Fibroblast of villous mesenchyme (primary cell): Measurements from ENCODE around the gene CDKN2B. TPM values are rescaled to one million over a fixed set of nuclear protein-coding genes. Genes with fewer than 3 reads are reported as not detected.

ENCODE experiments used
- DNase-seq: peaks from one replicate; pipeline ENCODE4 v3.0.0-alpha.2; 2010; ENCODE audit warnings: low read depth
- H3K4me3 ChIP-seq: 2 replicates; pipeline ENCODE4 v1.5.1; 2011; ENCODE audit warnings: low read depth, mild to moderate bottlenecking, low read length
- total RNA-seq: library from RNA; depleted of rRNA; stranded (reverse); fragments of >200 nt; gene quantifications from 2 replicates; pipeline ENCODE4 v1.2.3, GENCODE V29; 2012
- TF ChIP-seq, protein P1 (sequence below): IDR thresholded peaks from 2 replicates; pipeline ENCODE4 v1.5.1; 2012; ENCODE audit warnings: low read depth, mild to moderate bottlenecking, low read length; ENCODE audit not compliant: insufficient read depth

CDKN2B gene
- total RNA-seq, 1 donor: 43.2 TPM

DNA sequence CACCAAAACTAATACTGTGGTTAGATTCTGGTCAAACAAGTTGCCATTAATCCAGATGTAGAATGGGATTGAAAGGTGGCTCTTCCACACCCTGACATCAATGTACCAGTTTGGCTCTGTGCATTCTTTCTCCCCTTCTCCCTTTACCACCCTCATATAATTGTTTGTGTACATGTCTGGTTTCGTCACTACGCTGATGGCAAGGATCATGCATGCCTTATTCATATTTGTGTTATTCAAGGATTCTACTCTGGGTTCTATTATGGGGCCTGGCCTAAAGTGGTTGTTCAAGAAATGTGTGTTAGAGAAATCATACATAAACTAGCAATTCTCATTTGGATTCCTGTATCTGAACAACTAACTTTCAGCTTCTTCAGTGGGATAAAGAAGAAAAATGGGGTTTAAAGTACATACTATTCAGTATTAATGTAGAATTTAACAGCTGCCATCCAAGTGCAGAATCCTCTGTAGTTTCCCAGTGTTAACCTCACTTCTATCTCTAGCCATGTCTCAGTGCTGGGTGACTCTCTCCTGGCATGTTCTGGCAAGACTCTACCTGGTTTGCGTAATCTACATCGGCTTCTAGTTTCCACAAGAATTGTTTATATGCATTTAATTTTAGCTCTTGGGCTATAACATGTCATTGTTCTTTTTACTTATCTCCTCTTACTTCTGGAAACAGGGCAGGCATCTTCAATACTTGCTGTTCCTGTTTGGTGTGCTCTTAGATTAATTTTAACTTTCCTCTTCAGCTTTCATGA, 27.9 kb upstream of the CDKN2B start:
- TF ChIP-seq, protein P1, sequence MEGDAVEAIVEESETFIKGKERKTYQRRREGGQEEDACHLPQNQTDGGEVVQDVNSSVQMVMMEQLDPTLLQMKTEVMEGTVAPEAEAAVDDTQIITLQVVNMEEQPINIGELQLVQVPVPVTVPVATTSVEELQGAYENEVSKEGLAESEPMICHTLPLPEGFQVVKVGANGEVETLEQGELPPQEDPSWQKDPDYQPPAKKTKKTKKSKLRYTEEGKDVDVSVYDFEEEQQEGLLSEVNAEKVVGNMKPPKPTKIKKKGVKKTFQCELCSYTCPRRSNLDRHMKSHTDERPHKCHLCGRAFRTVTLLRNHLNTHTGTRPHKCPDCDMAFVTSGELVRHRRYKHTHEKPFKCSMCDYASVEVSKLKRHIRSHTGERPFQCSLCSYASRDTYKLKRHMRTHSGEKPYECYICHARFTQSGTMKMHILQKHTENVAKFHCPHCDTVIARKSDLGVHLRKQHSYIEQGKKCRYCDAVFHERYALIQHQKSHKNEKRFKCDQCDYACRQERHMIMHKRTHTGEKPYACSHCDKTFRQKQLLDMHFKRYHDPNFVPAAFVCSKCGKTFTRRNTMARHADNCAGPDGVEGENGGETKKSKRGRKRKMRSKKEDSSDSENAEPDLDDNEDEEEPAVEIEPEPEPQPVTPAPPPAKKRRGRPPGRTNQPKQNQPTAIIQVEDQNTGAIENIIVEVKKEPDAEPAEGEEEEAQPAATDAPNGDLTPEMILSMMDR: no peak
- peak; percentile 38 for DNase-seq
- H3K4me3 ChIP-seq: no peak overlapping the region

DNA sequence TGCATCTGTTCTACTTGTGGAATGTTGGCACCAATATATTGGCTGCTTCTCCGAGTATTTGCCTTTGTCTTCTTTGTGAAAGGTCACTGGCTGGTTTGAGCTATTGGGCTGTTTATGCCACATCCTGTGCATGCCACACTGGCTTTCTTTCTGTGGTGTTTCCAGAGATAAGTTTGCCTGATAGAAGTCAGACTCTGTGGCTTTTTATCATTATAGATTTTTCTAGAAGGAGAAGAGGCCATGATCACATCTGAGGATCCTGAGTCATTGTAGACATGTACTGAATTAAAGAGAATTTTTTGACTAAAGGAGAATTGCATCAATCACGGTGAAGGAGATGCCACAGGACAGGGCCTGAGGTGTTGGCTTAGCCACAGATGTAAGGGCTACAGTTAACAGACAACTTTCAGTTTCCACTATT, 26.5 kb upstream of the CDKN2B start:
- no peak overlapping the region for H3K4me3 ChIP-seq
- TF ChIP-seq, protein P1: no peak
- no peak for DNase-seq

DNA sequence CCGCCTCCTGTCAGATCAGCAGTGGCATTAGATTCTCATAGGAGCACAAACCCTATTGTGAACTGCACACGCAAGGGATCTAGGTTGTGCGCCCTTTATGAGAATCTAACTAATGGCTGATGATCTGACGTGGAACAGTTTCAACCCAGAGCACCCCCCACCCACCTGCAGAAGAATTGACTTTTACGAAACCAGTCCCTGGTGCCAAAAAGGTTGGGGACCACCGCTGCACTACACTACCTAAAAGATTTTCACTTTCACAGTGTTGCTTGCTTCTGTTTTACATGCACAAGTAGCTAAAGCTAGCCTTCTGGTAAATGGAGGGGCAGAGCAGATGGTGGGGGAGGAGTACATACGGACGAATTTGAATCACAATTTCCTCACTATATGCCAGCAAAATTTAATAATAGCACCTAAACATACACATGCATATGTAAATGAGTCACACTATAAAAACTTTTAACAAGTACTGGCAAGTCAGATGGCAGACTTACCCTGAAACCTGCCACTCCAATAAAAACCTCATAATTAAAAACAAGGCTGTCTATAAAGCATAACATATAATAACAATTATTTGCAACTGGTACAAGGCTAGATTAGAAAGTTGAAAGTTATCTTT, 24.0 kb upstream of the CDKN2B start:
- no peak overlapping the region for H3K4me3 ChIP-seq
- TF ChIP-seq, protein P1: no peak

DNA sequence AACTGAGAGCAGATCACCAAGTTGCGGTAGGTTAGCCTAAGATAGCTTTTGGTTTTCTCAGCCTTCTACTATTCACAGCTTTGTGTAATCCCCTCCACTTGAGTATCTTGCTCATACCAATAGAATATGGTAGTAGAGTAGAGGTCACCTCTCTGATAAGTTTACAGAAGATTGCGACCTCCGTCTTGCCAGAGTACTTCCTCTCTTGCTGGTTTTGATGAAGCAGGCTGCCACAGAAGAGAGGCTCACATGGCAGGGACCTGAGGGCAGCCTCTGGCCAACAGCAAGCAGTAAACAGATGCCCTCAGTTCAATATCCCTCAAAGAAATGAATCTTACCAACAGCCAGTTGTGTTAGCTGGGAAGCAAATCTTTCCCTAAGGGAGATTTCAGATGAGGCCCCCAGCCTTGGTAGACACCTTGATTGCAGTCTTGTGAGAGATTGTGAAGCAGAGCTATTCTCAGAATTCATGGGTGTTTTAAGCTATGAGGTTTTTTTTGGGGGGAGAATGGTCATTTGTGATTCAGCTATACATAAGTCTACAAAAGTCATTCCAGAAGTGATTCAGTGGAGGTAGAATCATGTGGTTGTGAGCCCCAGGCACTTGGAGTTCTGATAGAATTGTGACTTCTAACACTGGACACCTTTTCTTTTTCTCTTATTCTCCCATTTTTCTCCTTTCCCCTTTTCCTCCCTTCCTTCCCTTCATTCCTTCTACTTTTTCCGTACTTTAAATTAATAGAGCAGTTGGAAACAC, 22.7 kb upstream of the CDKN2B start:
- no peak for DNase-seq
- H3K4me3 ChIP-seq: no peak overlapping the region
- TF ChIP-seq, protein P1: no peak

More for the DNA sequence above, 24.0 kb upstream of the CDKN2B start:
- DNase-seq: no peak

DNA sequence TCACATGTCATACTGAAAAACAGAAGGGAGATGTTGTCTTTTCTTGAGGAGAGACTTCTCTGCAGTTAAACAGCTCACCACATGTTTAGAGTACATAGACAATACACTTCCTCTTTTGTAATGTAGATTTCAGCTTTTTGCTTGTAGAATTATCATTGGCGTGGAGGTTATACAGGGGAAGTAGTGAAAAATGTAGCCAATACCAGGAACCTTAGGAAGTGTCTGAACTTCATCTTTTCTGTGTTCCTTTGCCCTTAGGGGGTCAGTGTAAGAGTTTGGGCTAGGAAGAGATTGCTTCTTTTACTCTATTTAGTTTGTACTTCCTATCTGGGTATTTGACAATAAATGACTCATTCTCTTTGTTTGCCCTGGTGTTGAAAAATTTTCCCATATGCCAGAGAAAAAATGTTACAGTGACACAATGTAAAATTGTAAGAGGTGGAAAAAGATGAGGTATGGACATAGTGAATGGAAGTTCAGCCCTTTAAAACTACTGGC, 21.0 kb upstream of the CDKN2B start:
- TF ChIP-seq, protein P1: no peak
- peak; percentile 81 for DNase-seq
- H3K4me3 ChIP-seq: no peak overlapping the region

DNA sequence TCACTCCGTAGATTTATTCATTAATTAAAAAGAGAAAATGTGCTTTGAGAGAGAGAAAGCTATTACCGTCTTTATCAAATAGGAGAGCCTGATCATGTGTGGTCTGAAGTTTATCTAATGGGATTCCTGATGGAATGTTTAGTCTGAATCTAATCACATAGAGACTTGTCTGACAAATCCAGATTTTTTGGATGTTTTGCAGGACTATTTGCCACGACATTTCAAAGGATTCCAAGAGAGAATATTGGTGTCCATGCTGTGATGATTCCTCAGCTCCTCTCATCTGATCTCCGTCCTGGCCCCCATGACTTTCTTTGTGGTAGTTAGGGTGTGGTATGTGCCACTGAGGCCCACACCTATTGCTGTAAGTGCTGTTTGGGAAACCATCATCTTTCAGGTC, 20.1 kb upstream of the CDKN2B start:
- no peak for DNase-seq
- no peak overlapping the region for H3K4me3 ChIP-seq
- TF ChIP-seq, protein P1: no peak
